Neural progenitor cell (in vitro differentiated cells): ENCODE results near the gene COMMD3.

Experiments used
- CTCF ChIP-seq: fragments of 200-600 bp; sonication (generic); IDR thresholded peaks from 2 replicates; pipeline ENCODE4 v1.5.1; 2017; ENCODE audit warnings: antibody characterized with exemption, mild to moderate bottlenecking
- EZH2 ChIP-seq: fragments of 200-600 bp; sonication (generic); IDR thresholded peaks from 2 replicates; pipeline ENCODE4 v1.6.1; 2017; ENCODE audit warnings: antibody characterized with exemption, mild to moderate bottlenecking, moderate library complexity
- EZH2phosphoT487 ChIP-seq: fragments of 200-600 bp; sonication (generic); IDR thresholded peaks from 2 replicates; pipeline ENCODE4 v1.6.1; 2017; ENCODE audit warnings: antibody characterized with exemption

- no peak for TF ChIP-seq CTCF
- TF ChIP-seq EZH2 = no peak
- TF ChIP-seq EZH2phosphoT487 = no peak
These were observed 52.8 kb downstream of the COMMD3 start for GRCh38 chr10:22368981-22369380.
